Measurements from ENCODE around the gene THSD7A.

The THSD7A gene

DNA sequence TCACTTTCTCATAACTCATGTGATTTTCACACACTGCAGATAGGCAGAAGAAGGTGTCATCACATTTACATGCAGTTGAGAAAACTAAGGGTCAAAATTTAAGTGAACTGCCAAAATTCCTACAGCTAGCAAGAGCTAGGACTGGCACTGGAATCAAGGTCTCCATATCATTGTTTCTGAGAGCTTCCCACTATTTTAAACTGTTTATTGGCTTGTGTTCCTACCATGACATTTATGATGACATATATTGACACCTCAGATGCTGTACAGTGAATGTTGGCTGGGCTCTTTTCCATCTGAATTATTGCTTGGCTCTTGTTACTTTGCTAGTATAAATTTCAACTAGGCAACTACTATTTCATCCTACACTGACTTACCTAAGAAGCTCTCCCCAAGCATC is 2.0 kb downstream of the THSD7A start:
- no peak for DNase-seq (ENCODE audit: low read depth, low spot score)
- H3K9me3 ChIP-seq (ENCODE audit: low read depth, low read length): no peaks in the 10 kb centered on the region
- H3K4me3 ChIP-seq: no peak overlapping the region
- H3K9ac ChIP-seq (ENCODE audit: insufficient read length): no peak overlapping the region
- TF ChIP-seq EZH2 (IDR thresholded peaks at IDR 0.05) (no peak), POLR2AphosphoS5 (IDR thresholded peaks at IDR 0.05; ENCODE audit: borderline replicate concordance, low read depth, low read length) (no peak), FOXP2 (optimal IDR thresholded peaks at IDR 0.05; ENCODE audit: control extremely low read depth, extremely low read length, insufficient read depth) (no peak)
- H3K27ac ChIP-seq: no peak overlapping the region
- no peaks in the 10 kb centered on the region for H3K36me3 ChIP-seq (ENCODE audit: insufficient read depth, low read length)

DNA sequence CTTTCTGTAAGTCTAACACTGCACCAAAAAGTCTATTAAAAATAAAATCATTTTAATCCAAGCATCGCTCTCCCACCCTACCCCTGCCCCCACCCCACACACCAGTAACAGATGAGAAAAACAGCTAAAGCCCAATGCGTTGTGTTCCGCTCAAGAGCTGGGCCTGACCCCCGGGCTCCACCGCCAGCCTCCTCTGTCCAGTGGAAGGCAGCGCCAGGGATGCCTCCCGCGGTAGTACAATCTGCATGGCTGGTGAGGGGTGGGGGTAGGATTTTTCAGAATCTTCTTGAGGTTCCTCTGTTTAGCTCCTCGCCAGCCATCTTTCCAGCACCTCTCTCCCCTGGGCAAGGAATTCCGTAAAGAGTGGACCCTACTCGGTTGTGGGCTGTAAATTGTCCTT is 12.1 kb downstream of the THSD7A start:
- Histone ChIP-seq H3K36me3 (ENCODE audit: insufficient read depth, low read length) (no peaks in the 10 kb centered on the region), H3K9ac (ENCODE audit: insufficient read length) (no peak overlapping the region), H3K27ac (no peak overlapping the region), H3K9me3 (ENCODE audit: low read depth, low read length) (no peaks in the 10 kb centered on the region), H3K4me3 (no peak overlapping the region)
- DNase-seq (ENCODE audit: low read depth, low spot score): no peak
- TF ChIP-seq FOXP2 (optimal IDR thresholded peaks at IDR 0.05; ENCODE audit: control extremely low read depth, extremely low read length, insufficient read depth) (no peak), POLR2AphosphoS5 (IDR thresholded peaks at IDR 0.05; ENCODE audit: borderline replicate concordance, low read depth, low read length) (no peak), EZH2 (IDR thresholded peaks at IDR 0.05) (no peak)

- H3K27ac ChIP-seq: no peak overlapping the region
- DNase-seq (ENCODE audit: low read depth, low spot score): no peak
- no peak for TF ChIP-seq EZH2 (IDR thresholded peaks at IDR 0.05)
- no peak for TF ChIP-seq FOXP2 (optimal IDR thresholded peaks at IDR 0.05; ENCODE audit: control extremely low read depth, extremely low read length, insufficient read depth)
- no peak for TF ChIP-seq POLR2AphosphoS5 (IDR thresholded peaks at IDR 0.05; ENCODE audit: borderline replicate concordance, low read depth, low read length)
- H3K36me3 ChIP-seq (ENCODE audit: insufficient read depth, low read length): no peaks in the 10 kb centered on the region
- no peaks in the 10 kb centered on the region for H3K9me3 ChIP-seq (ENCODE audit: low read depth, low read length)
- H3K9ac ChIP-seq (ENCODE audit: insufficient read length): no peak overlapping the region
- no peak overlapping the region for H3K4me3 ChIP-seq
Measured at GRCh38 chr7:11819271-11819670, 12.7 kb downstream of the THSD7A start.

DNA sequence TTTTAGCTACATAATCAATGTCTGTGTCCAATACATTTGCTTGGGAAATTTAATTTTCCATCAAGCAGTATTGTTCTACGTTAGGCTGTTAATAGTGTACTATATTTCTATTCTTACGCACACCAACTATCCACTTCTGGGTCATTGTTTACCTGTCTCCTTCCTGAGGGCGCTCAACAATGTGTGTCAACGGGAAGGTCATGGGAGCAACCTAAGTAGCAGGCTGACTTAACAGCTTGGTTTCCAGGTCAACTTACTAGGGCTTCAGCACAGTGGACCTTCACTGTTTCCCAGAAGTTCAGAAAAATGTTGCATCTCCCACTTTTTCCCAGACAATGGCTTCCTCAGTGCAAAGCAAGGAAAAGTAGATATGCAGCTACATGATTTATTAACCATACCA is 13.7 kb downstream of the THSD7A start:
- no peak for DNase-seq (ENCODE audit: low read depth, low spot score)
- Histone ChIP-seq H3K9me3 (ENCODE audit: low read depth, low read length) (no peaks in the 10 kb centered on the region), H3K27ac (no peak overlapping the region), H3K4me3 (no peak overlapping the region), H3K36me3 (ENCODE audit: insufficient read depth, low read length) (no peaks in the 10 kb centered on the region), H3K9ac (ENCODE audit: insufficient read length) (no peak overlapping the region)
- no peak for TF ChIP-seq EZH2 (IDR thresholded peaks at IDR 0.05)
- no peak for TF ChIP-seq FOXP2 (optimal IDR thresholded peaks at IDR 0.05; ENCODE audit: control extremely low read depth, extremely low read length, insufficient read depth)
- no peak for TF ChIP-seq POLR2AphosphoS5 (IDR thresholded peaks at IDR 0.05; ENCODE audit: borderline replicate concordance, low read depth, low read length)

DNA sequence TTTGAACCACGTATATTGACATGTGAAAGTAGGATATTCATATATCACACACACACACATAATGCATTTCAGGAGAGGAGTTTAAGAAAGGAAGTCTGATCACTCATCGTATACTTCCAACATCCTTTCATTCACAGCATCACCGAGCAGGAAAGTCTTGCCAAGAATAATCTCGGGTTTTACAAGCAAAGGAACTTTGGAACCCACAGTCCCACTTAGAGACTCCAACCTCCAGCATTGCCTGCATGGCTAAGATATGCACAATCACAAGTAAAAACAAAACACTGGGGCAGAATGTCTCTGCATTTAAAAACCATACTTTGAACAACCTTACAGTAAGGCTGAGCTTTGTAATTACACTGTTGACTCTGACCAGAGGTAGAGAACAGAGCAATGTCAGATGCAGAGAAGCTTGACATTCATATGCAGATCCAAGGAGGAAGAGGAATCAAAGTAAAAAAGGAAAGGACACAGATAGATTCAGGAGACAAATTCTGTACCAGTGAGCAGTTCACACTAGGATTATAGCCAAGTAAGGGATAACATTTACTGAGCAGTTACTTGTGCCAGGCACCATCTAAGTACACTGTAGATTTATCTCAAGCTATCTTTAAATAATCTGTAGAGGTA is 14.8 kb downstream of the THSD7A start:
- no peak overlapping the region for H3K27ac ChIP-seq
- DNase-seq (ENCODE audit: low read depth, low spot score): no peak
- H3K4me3 ChIP-seq: no peak overlapping the region
- H3K9me3 ChIP-seq (ENCODE audit: low read depth, low read length): no peaks in the 10 kb centered on the region
- no peaks in the 10 kb centered on the region for H3K36me3 ChIP-seq (ENCODE audit: insufficient read depth, low read length)
- no peak overlapping the region for H3K9ac ChIP-seq (ENCODE audit: insufficient read length)
- TF ChIP-seq POLR2AphosphoS5 (IDR thresholded peaks at IDR 0.05; ENCODE audit: borderline replicate concordance, low read depth, low read length): no peak
- TF ChIP-seq FOXP2 (optimal IDR thresholded peaks at IDR 0.05; ENCODE audit: control extremely low read depth, extremely low read length, insufficient read depth): no peak

- TF ChIP-seq FOXP2 (optimal IDR thresholded peaks at IDR 0.05; ENCODE audit: control extremely low read depth, extremely low read length, insufficient read depth): no peak
- TF ChIP-seq POLR2AphosphoS5 (IDR thresholded peaks at IDR 0.05; ENCODE audit: borderline replicate concordance, low read depth, low read length): no peak
- TF ChIP-seq EZH2 (IDR thresholded peaks at IDR 0.05): no peak
- Histone ChIP-seq H3K27ac (no peak overlapping the region), H3K9me3 (ENCODE audit: low read depth, low read length) (no peaks in the 10 kb centered on the region), H3K36me3 (ENCODE audit: insufficient read depth, low read length) (no peaks in the 10 kb centered on the region), H3K9ac (ENCODE audit: insufficient read length) (no peak overlapping the region), H3K4me3 (no peak overlapping the region)
- no peak for DNase-seq (ENCODE audit: low read depth, low spot score)
Measured at GRCh38 chr7:11811709-11812108, 20.3 kb downstream of the THSD7A start.

DNA sequence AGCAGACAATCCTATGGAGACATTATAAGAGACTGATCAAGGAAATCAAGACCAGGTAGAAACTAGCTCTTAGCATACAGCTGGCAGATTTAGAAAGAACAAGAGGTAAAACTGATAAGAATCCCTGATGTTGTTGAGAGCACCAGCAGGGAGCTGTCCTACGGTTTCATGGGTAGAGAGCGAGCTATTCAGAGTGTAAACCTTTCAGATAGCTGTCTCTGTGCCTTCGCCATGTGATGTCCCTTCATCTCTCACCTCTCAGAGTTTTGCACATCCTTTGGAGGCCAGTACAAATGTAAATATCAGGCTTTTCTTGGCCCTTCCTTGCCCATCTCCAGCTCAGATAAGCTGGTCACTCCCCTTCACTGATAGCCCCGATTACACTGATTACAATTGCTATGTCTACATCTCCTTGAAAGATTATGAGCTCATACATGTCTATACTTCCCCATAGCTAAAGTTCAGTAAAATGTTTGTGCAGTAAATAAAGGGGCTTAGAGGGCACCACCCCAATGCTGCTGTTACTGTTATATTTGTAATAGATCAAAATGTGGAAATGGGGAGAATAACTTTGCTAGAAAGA is 21.9 kb downstream of the THSD7A start:
- Histone ChIP-seq H3K9me3 (ENCODE audit: low read depth, low read length) (no peaks in the 10 kb centered on the region), H3K36me3 (ENCODE audit: insufficient read depth, low read length) (no peaks in the 10 kb centered on the region), H3K27ac (no peak overlapping the region), H3K9ac (ENCODE audit: insufficient read length) (no peak overlapping the region), H3K4me3 (no peak overlapping the region)
- no peak for DNase-seq (ENCODE audit: low read depth, low spot score)
- no peak for TF ChIP-seq FOXP2 (optimal IDR thresholded peaks at IDR 0.05; ENCODE audit: control extremely low read depth, extremely low read length, insufficient read depth)
- no peak for TF ChIP-seq POLR2AphosphoS5 (IDR thresholded peaks at IDR 0.05; ENCODE audit: borderline replicate concordance, low read depth, low read length)
- no peak for TF ChIP-seq EZH2 (IDR thresholded peaks at IDR 0.05)

- H3K27ac ChIP-seq: no peak overlapping the region
- no peaks in the 10 kb centered on the region for H3K9me3 ChIP-seq (ENCODE audit: low read depth, low read length)
- no peak for DNase-seq (ENCODE audit: low read depth, low spot score)
- TF ChIP-seq FOXP2 (optimal IDR thresholded peaks at IDR 0.05; ENCODE audit: control extremely low read depth, extremely low read length, insufficient read depth): no peak
- no peak for TF ChIP-seq EZH2 (IDR thresholded peaks at IDR 0.05)
- no peak overlapping the region for H3K4me3 ChIP-seq
- no peak overlapping the region for H3K9ac ChIP-seq (ENCODE audit: insufficient read length)
- H3K36me3 ChIP-seq (ENCODE audit: insufficient read depth, low read length): no peaks in the 10 kb centered on the region
Measured at GRCh38 chr7:11807000-11807399, 25.0 kb downstream of the THSD7A start.

DNA sequence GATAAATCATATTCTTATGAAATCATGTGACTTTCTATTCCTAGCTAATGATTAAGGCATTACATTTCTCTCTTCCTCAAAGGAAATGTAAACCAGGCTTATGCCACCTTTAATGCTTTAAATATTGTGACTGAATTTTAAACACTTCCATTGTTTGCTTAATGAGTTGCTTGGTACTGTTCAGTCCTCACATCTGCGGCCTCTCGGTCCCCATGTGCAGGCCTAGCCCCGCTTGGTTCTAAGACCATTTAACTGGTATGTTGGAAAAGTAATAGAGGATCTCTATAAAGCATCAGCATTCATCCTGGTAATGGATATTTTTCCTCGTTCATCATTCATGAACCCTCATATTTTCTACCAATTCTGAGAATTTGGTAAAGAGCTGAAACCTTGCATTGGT is 27.4 kb downstream of the THSD7A start:
- no peaks in the 10 kb centered on the region for H3K9me3 ChIP-seq (ENCODE audit: low read depth, low read length)
- no peak for DNase-seq (ENCODE audit: low read depth, low spot score)
- no peak overlapping the region for H3K27ac ChIP-seq
- no peak overlapping the region for H3K4me3 ChIP-seq
- TF ChIP-seq POLR2AphosphoS5 (IDR thresholded peaks at IDR 0.05; ENCODE audit: borderline replicate concordance, low read depth, low read length) (no peak), EZH2 (IDR thresholded peaks at IDR 0.05) (no peak), FOXP2 (optimal IDR thresholded peaks at IDR 0.05; ENCODE audit: control extremely low read depth, extremely low read length, insufficient read depth) (no peak)
- no peaks in the 10 kb centered on the region for H3K36me3 ChIP-seq (ENCODE audit: insufficient read depth, low read length)
- no peak overlapping the region for H3K9ac ChIP-seq (ENCODE audit: insufficient read length)

Measured in SK-N-MC (cell line).